CD1c-positive myeloid dendritic cell (primary cell): Measurements from ENCODE around the gene AKAP12.
A peak's percentile ranks its signal among the peaks of the same experiment; 100 is the strongest.

ENCODE experiments used
- DNase-seq: peaks from one replicate; pipeline ENCODE4 v3.0.0-alpha.2; 2016; ENCODE audit errors: extremely low spot score

Gene AKAP12

GRCh38 chr6:151284548-151285017, 44.8 kb downstream of the AKAP12 start:
- DNase-seq: no peak

- no peak for DNase-seq
These were observed 45.4 kb downstream of the AKAP12 start for GRCh38 chr6:151285122-151285521.

- no peak for DNase-seq
These were observed 46.4 kb downstream of the AKAP12 start for GRCh38 chr6:151286214-151286613.

GRCh38 chr6:151288712-151289398, 49.1 kb downstream of the AKAP12 start:
- no peak for DNase-seq

GRCh38 chr6:151289399-151290007, 49.7 kb downstream of the AKAP12 start:
- DNase-seq: peak; percentile 4

GRCh38 chr6:151290877-151291721, 51.3 kb downstream of the AKAP12 start:
- no peak for DNase-seq

- DNase-seq: no peak
These were observed 51.9 kb downstream of the AKAP12 start for GRCh38 chr6:151291722-151292059.

- DNase-seq: no peak
These were observed 53.4 kb downstream of the AKAP12 start for GRCh38 chr6:151292974-151293687.

GRCh38 chr6:151293688-151294016, 53.9 kb downstream of the AKAP12 start:
- DNase-seq: no peak

- DNase-seq: no peak
These were observed 54.9 kb downstream of the AKAP12 start for GRCh38 chr6:151294561-151295101.

GRCh38 chr6:151297886-151298285, 58.1 kb downstream of the AKAP12 start:
- DNase-seq: no peak

GRCh38 chr6:151299011-151299410, 59.2 kb downstream of the AKAP12 start:
- no peak for DNase-seq

GRCh38 chr6:151300267-151300991, 60.7 kb downstream of the AKAP12 start:
- no peak for DNase-seq

- DNase-seq: no peak
These were observed 61.8 kb downstream of the AKAP12 start for GRCh38 chr6:151301547-151301946.

- no peak for DNase-seq
These were observed 63.5 kb downstream of the AKAP12 start for GRCh38 chr6:151303231-151303630.

- no peak for DNase-seq
These were observed 66.6 kb downstream of the AKAP12 start for GRCh38 chr6:151306269-151306783.

GRCh38 chr6:151307501-151307900, 67.7 kb downstream of the AKAP12 start:
- no peak for DNase-seq

GRCh38 chr6:151309619-151310018, 69.9 kb downstream of the AKAP12 start:
- DNase-seq: no peak

GRCh38 chr6:151310279-151310678, 70.5 kb downstream of the AKAP12 start:
- DNase-seq: no peak

- DNase-seq: no peak
These were observed 71.3 kb downstream of the AKAP12 start for GRCh38 chr6:151310852-151311767.
